Fibroblast of gingiva (primary cell): ENCODE results near the gene LRRC52.

Source experiments
- DNase-seq: peaks from one replicate; pipeline ENCODE4 v3.0.0-alpha.2; 2011; ENCODE audit warnings: low read depth

Gene LRRC52

GRCh38 chr1:165537356-165538109, 6.3 kb upstream of the LRRC52 start:
- DNase-seq, result no peak

- peak; percentile 2 for DNase-seq
Observed at GRCh38 chr1:165539306-165539705, 4.5 kb upstream of the LRRC52 start.

- no peak for DNase-seq
Observed at GRCh38 chr1:165539908-165540307, 3.9 kb upstream of the LRRC52 start.

GRCh38 chr1:165542015-165542631, 1.7 kb upstream of the LRRC52 start:
- DNase-seq, result no peak

- no peak for DNase-seq
Observed at GRCh38 chr1:165542647-165543046, 1.2 kb upstream of the LRRC52 start.

- DNase-seq, result no peak
Observed at GRCh38 chr1:165544996-165545395, 1.2 kb downstream of the LRRC52 start.

- DNase-seq, result no peak
Observed at GRCh38 chr1:165545974-165546373, 2.2 kb downstream of the LRRC52 start.

- no peak for DNase-seq
Observed at GRCh38 chr1:165549973-165550372, 6.2 kb downstream of the LRRC52 start.

- no peak for DNase-seq
Observed at GRCh38 chr1:165551469-165551868, 7.7 kb downstream of the LRRC52 start.

GRCh38 chr1:165560883-165561656, 17.3 kb downstream of the LRRC52 start:
- no peak for DNase-seq

GRCh38 chr1:165562571-165562970, 18.8 kb downstream of the LRRC52 start:
- no peak for DNase-seq

- no peak for DNase-seq
Observed at GRCh38 chr1:165563551-165563950, 19.8 kb downstream of the LRRC52 start.

- no peak for DNase-seq
Observed at GRCh38 chr1:165564561-165564960, 20.8 kb downstream of the LRRC52 start.

- DNase-seq, result no peak
Observed at GRCh38 chr1:165565751-165566490, 22.1 kb downstream of the LRRC52 start.

GRCh38 chr1:165570078-165570477, 26.3 kb downstream of the LRRC52 start:
- DNase-seq, result no peak

- no peak for DNase-seq
Observed at GRCh38 chr1:165573787-165574186, 30.0 kb downstream of the LRRC52 start.

GRCh38 chr1:165574295-165574694, 30.5 kb downstream of the LRRC52 start:
- no peak for DNase-seq

- no peak for DNase-seq
Observed at GRCh38 chr1:165575468-165576099, 31.8 kb downstream of the LRRC52 start.

- no peak for DNase-seq
Observed at GRCh38 chr1:165576536-165576935, 32.7 kb downstream of the LRRC52 start.

- DNase-seq, result no peak
Observed at GRCh38 chr1:165577707-165578106, 33.9 kb downstream of the LRRC52 start.

- DNase-seq, result peak; percentile 5
Observed at GRCh38 chr1:165580931-165581871, 37.4 kb downstream of the LRRC52 start.
